GM23248 (cell line): ENCODE results near the gene GAREM1. TPM values are rescaled to one million over a fixed set of nuclear protein-coding genes. Genes with fewer than 3 reads are reported as not detected.

Experiments used
- DNase-seq: peaks from one replicate; pipeline ENCODE4 v3.0.0-alpha.2; 2015
- H2AFZ ChIP-seq: fragments of 200-600 bp; sonication (generic); 2 replicates; pipeline ENCODE4 v1.6.1; 2016; ENCODE audit warnings: antibody characterized with exemption
- H3F3A ChIP-seq: fragments of 200-600 bp; sonication (generic); 2 replicates; pipeline ENCODE4 v1.6.1; 2016; ENCODE audit warnings: mild to moderate bottlenecking, antibody characterized with exemption, mixed run types; ENCODE audit not compliant: insufficient read depth
- H3K27ac ChIP-seq: fragments of 200-600 bp; sonication (generic); 2 replicates; pipeline ENCODE4 v1.5.1; 2016; ENCODE audit warnings: mild to moderate bottlenecking
- H3K27me3 ChIP-seq: fragments of 200-600 bp; sonication (generic); replicated peaks from 2 replicates; pipeline ENCODE4 v1.6.1; 2016; ENCODE audit warnings: mild to moderate bottlenecking; ENCODE audit not compliant: insufficient read depth
- H3K36me3 ChIP-seq: fragments of 200-600 bp; sonication (generic); 2 replicates; pipeline ENCODE4 v1.6.1; 2016; ENCODE audit warnings: low read depth, mild to moderate bottlenecking
- H3K4me1 ChIP-seq: fragments of 200-600 bp; sonication (generic); 2 replicates; pipeline ENCODE4 v1.6.1; 2016; ENCODE audit warnings: mild to moderate bottlenecking; ENCODE audit not compliant: insufficient read depth
- H3K4me2 ChIP-seq: fragments of 200-600 bp; sonication (generic); one replicate; pipeline ENCODE4 v1.6.1; 2016; ENCODE audit warnings: mild to moderate bottlenecking; ENCODE audit not compliant: unreplicated experiment
- H3K4me3 ChIP-seq: fragments of 200-600 bp; sonication (generic); 2 replicates; pipeline ENCODE4 v1.5.1; 2016; ENCODE audit warnings: mild to moderate bottlenecking
- H3K79me2 ChIP-seq: fragments of 200-600 bp; sonication (generic); 2 replicates; pipeline ENCODE4 v1.6.1; 2016; ENCODE audit warnings: mild to moderate bottlenecking; ENCODE audit not compliant: insufficient read depth
- H3K9ac ChIP-seq: fragments of 200-600 bp; sonication (generic); 2 replicates; pipeline ENCODE4 v1.6.1; 2016; ENCODE audit warnings: mild to moderate bottlenecking
- H3K9me2 ChIP-seq: fragments of 200-600 bp; sonication (generic); 2 replicates; pipeline ENCODE4 v1.6.1; 2016; ENCODE audit warnings: mixed run types, mild to moderate bottlenecking, moderate library complexity; ENCODE audit not compliant: insufficient read depth
- H3K9me3 ChIP-seq: fragments of 200-600 bp; sonication (generic); one replicate; pipeline ENCODE4 v1.6.1; 2017; ENCODE audit warnings: low read depth
- H4K20me1 ChIP-seq: fragments of 200-600 bp; sonication (generic); 2 replicates; pipeline ENCODE4 v1.6.0; 2016; ENCODE audit not compliant: insufficient read depth
- EZH2 ChIP-seq: fragments of 200-600 bp; sonication (generic); IDR thresholded peaks from 2 replicates; pipeline ENCODE4 v1.6.1; 2018; ENCODE audit warnings: antibody characterized with exemption, mild to moderate bottlenecking; ENCODE audit not compliant: insufficient read depth, poor library complexity, severe bottlenecking
- EZH2phosphoT487 ChIP-seq: fragments of 200-600 bp; sonication (generic); IDR thresholded peaks from 2 replicates; pipeline ENCODE4 v1.6.1; 2018; ENCODE audit warnings: antibody characterized with exemption, moderate library complexity, mild to moderate bottlenecking, low read depth; ENCODE audit not compliant: insufficient read depth
- WGBS, 2 experiments: methylation state at CpG; one replicate each; pipeline ENCODE4 v1.1.6; 2015 to 2017; ENCODE audit warnings: low lambda C conversion rate in 2 of 2, low coverage in 1 of 2; ENCODE audit errors: missing lambda C conversion rate in 2 of 2; 5-methylcytosine and 5-hydroxymethylcytosine counted together
- in situ Hi-C: fragments of 300-500 bp; cut with MboI; formaldehyde crosslinking; loops from 2 replicates; pipeline ENCODE4 v1.15.0; 2020
- polyA plus RNA-seq: library from polyadenylated mRNA; unstranded; fragments of >200 nt; fragmentation: Nextera tagmentation; extraction: Ambion mirVana; gene quantifications from 2 replicates; pipeline ENCODE4 v1.2.1, GENCODE V29; 2016
- total RNA-seq: library from RNA; depleted of rRNA; stranded (reverse); fragments of >200 nt; shearing (Covaris generic); gene quantifications from 2 replicates; pipeline ENCODE4 v1.2.3, GENCODE V29; 2014

Gene GAREM1
- total and polyA plus RNA-seq, 2 experiments from 2014 or later, result 0.30 to 1.2 TPM

DNA sequence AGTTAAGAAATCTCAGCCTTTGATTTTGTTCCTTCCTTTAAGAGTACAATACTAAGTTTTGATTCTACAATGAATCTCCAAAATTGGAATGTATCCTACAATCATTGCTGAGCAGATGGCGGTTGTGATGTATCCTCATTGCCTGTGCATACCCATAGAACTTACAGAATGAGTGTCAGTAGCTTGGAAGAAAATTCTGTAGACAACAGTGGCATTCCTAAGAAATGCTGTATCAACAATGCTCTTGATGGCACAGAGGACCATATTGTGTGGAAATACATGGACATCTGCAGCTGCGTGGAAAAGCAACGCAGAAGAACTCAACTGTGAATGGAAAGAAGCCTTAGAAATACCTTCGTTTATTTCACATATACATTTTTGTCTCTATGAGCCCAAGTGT, 30.2 kb downstream of the GAREM1 start:
- in situ Hi-C loops, result no loop called here
- H3K4me2 ChIP-seq, result no peak overlapping the region
- H3K79me2 ChIP-seq, result no peaks in the 10 kb centered on the region
- H3K36me3 ChIP-seq, result no peaks in the 10 kb centered on the region
- no peaks in the 10 kb centered on the region for H3K9me2 ChIP-seq
- no peak overlapping the region for H2AFZ ChIP-seq
- no peak overlapping the region for H3K9ac ChIP-seq
- H3F3A ChIP-seq, result no peaks in the 10 kb centered on the region
- H4K20me1 ChIP-seq, result no peaks in the 10 kb centered on the region
- H3K27ac ChIP-seq, result no peak overlapping the region
- TF ChIP-seq EZH2phosphoT487 (no peak), EZH2 (no peak)
- H3K4me1 ChIP-seq, result no peaks in the 10 kb centered on the region
- DNase-seq, result no peak
- 62 to 78% methylated on average over 4 of the region's 4 CpGs for WGBS, 2 experiments
- H3K4me3 ChIP-seq, result no peak overlapping the region
- peaks cover 11% of the 10 kb centered on the region; the same call in 1 of the 2 replicates for H3K27me3 ChIP-seq
- no peaks in the 10 kb centered on the region for H3K9me3 ChIP-seq

DNA sequence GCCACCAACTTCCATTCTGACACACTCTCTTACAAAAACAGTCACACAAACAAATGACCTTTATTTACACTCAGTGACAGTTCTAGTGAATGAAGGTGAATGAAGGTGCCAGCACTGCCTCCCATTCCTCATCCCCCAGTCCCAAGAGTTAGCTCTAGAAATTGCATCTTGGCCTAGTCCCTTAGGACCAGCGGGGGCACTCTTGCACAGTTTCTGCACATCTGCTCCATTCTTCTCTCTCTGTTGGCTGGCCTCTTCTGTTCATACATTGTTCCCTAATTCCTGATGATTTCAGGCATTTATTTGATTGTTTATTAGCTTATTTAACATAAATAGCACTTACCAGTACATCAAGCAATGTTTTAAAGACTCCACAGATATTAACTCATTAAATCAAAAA, 30.9 kb downstream of the GAREM1 start:
- no peaks in the 10 kb centered on the region for H3K9me3 ChIP-seq
- H3F3A ChIP-seq, result no peaks in the 10 kb centered on the region
- no peak for TF ChIP-seq EZH2
- no peak for TF ChIP-seq EZH2phosphoT487
- H3K4me1 ChIP-seq, result no peaks in the 10 kb centered on the region
- H3K27me3 ChIP-seq, result peaks cover 11% of the 10 kb centered on the region; the same call in 1 of the 2 replicates
- no peak overlapping the region for H3K27ac ChIP-seq
- no peaks in the 10 kb centered on the region for H4K20me1 ChIP-seq
- no peak overlapping the region for H2AFZ ChIP-seq
- H3K79me2 ChIP-seq, result no peaks in the 10 kb centered on the region
- DNase-seq, result no peak
- no peaks in the 10 kb centered on the region for H3K9me2 ChIP-seq
- in situ Hi-C loops, result no loop called here
- 56 to 62% methylated on average over 1 of the region's 1 CpG for WGBS, 2 experiments
- H3K36me3 ChIP-seq, result no peaks in the 10 kb centered on the region
- no peak overlapping the region for H3K9ac ChIP-seq
- H3K4me2 ChIP-seq, result no peak overlapping the region
- H3K4me3 ChIP-seq, result no peak overlapping the region

DNA sequence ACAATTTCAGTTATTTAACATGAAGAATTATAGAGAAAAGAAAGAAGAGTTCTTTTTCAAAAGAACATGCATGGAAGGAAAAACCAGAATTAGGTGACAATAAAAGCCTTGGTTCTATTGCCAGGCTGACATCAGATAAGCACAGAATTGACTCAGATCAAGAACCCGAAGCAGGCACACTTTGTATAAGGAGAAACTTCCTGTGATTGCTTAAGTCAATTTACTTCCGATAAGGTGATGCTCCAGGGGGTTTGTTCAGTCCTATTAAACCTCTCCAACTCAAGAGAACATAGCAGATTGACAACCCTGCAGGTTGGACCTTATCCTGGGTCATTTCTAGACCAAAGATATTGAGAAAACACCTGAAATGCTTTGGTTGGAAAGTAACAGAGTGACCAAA, 31.4 kb downstream of the GAREM1 start:
- H3K9ac ChIP-seq, result no peak overlapping the region
- in situ Hi-C loops, result no loop called here

GRCh38 chr18:32438173-32438572, 32.5 kb downstream of the GAREM1 start:
- no peak for DNase-seq
- Histone ChIP-seq H3K27me3 (peaks cover 11% of the 10 kb centered on the region; the same call in 1 of the 2 replicates), H4K20me1 (no peaks in the 10 kb centered on the region), H3F3A (no peaks in the 10 kb centered on the region), H3K9ac (no peak overlapping the region), H3K9me3 (no peaks in the 10 kb centered on the region), H3K36me3 (no peaks in the 10 kb centered on the region), H3K4me3 (no peak overlapping the region), H3K4me2 (no peak overlapping the region), H3K27ac (no peak overlapping the region), H3K9me2 (no peaks in the 10 kb centered on the region), H3K79me2 (no peaks in the 10 kb centered on the region), H2AFZ (no peak overlapping the region), H3K4me1 (no peaks in the 10 kb centered on the region)
- 59 to 61% methylated on average over 8 of the region's 8 CpGs for WGBS, 2 experiments
- in situ Hi-C loops, result no loop called here
- no peak for TF ChIP-seq EZH2phosphoT487
- TF ChIP-seq EZH2, result no peak

More for the DNA sequence above, 31.4 kb downstream of the GAREM1 start:
- 68 to 75% methylated on average over 2 of the region's 2 CpGs for WGBS, 2 experiments
- H3K9me2 ChIP-seq, result no peaks in the 10 kb centered on the region
- no peak overlapping the region for H2AFZ ChIP-seq
- no peaks in the 10 kb centered on the region for H3K4me1 ChIP-seq
- TF ChIP-seq EZH2phosphoT487, result no peak
- TF ChIP-seq EZH2, result no peak
- H3K4me3 ChIP-seq, result no peak overlapping the region
- no peak overlapping the region for H3K27ac ChIP-seq
- H3K4me2 ChIP-seq, result no peak overlapping the region
- H3K79me2 ChIP-seq, result no peaks in the 10 kb centered on the region
- H4K20me1 ChIP-seq, result no peaks in the 10 kb centered on the region
- DNase-seq, result no peak
- no peaks in the 10 kb centered on the region for H3K9me3 ChIP-seq
- H3K36me3 ChIP-seq, result no peaks in the 10 kb centered on the region
- peaks cover 11% of the 10 kb centered on the region; the same call in 1 of the 2 replicates for H3K27me3 ChIP-seq
- H3F3A ChIP-seq, result no peaks in the 10 kb centered on the region
